H1 (cell line): ENCODE measurements around the gene CELF4. TPM values are rescaled to one million over a fixed set of nuclear protein-coding genes. Genes with fewer than 3 reads are reported as not detected.
A peak's percentile ranks its signal among the peaks of the same experiment; 100 is the strongest.

Experiments
- CTCF ChIA-PET: fragments of 300-600 bp; sonication (Branson Sonifier 250); formaldehyde crosslinking; loops from one replicate; lab custom pipeline; 2021; ENCODE audit not compliant: partially characterized antibody; lab: Charles Lee
- POLR2A ChIA-PET: fragments of 300-600 bp; sonication (Branson Sonifier 250); formaldehyde crosslinking; loops from one replicate; lab custom pipeline; 2021; ENCODE audit warnings: inconsistent platforms; ENCODE audit not compliant: partially characterized antibody; lab: Charles Lee
- DNase-seq, 2 experiments: peaks; one replicate each; pipeline versions ENCODE4 v3.0.0 to v3.0.0-alpha.2; 2010 to 2022; ENCODE audit warnings: low spot score in 2 of 2, low read depth in 1 of 2, mixed read lengths in 1 of 2
- FAIRE-seq: peaks from 2 replicates; lab custom pipeline; 2011; peaks lifted over from hg19 to GRCh38; lab: Jason Lieb, UNC
- H2AFZ ChIP-seq: 2 replicates; pipeline ENCODE4 v1.8.1; 2012; ENCODE audit warnings: low read length, inconsistent platforms
- H2AK5ac ChIP-seq: 2 replicates; pipeline ENCODE4 v1.6.1; 2013; ENCODE audit warnings: low read depth, low read length
- H2BK120ac ChIP-seq: replicated peaks from 2 replicates; pipeline ENCODE3; 2013; ENCODE audit warnings: low read depth, low read length, inconsistent platforms
- H2BK12ac ChIP-seq: 2 replicates; pipeline ENCODE4 v1.6.1; 2013; ENCODE audit warnings: low read depth, low read length
- H2BK15ac ChIP-seq: 2 replicates; pipeline ENCODE4 v1.6.1; 2013; ENCODE audit warnings: low read length
- H2BK20ac ChIP-seq: 2 replicates; pipeline ENCODE4 v1.6.1; 2013; ENCODE audit warnings: low read length
- H2BK5ac ChIP-seq: 2 replicates; pipeline ENCODE4 v1.6.1; 2013; ENCODE audit warnings: low read depth, low read length
- H3K14ac ChIP-seq: 2 replicates; pipeline ENCODE4 v1.6.1; 2013; ENCODE audit warnings: inconsistent platforms; ENCODE audit not compliant: insufficient read length
- H3K18ac ChIP-seq: 2 replicates; pipeline ENCODE4 v1.6.1; 2013; ENCODE audit warnings: low read length; ENCODE audit errors: extremely low read depth
- H3K23ac ChIP-seq: 2 replicates; pipeline ENCODE4 v1.6.1; 2013; ENCODE audit warnings: inconsistent platforms; ENCODE audit not compliant: insufficient read length
- H3K23me2 ChIP-seq: 2 replicates; pipeline ENCODE4 v1.6.1; 2013; ENCODE audit warnings: low read depth, low read length
- H3K27ac ChIP-seq: 2 replicates; pipeline ENCODE4 v1.6.1; 2011; ENCODE audit warnings: low read depth, low read length, inconsistent platforms
- H3K27me3 ChIP-seq, 4 experiments: replicated peaks in 1 of 4; 1 replicate in 1 of 4; 2 replicates in 3 of 4; pipeline versions ENCODE4 v1.6.1 to v1.8.1; 2011 to 2013; ENCODE audit warnings: low read length in 3 of 4, mild to moderate bottlenecking in 3 of 4, inconsistent platforms in 2 of 4, mixed read lengths in 2 of 4, moderate library complexity in 1 of 4; ENCODE audit not compliant: control insufficient read depth in 3 of 4, insufficient read depth in 3 of 4; ENCODE audit errors: extremely low read depth in 1 of 4
- H3K36me3 ChIP-seq, 4 experiments: 2 replicates each; pipeline versions ENCODE4 v1.6.1 to v1.8.1; 2011 to 2013; ENCODE audit warnings: mild to moderate bottlenecking in 4 of 4, low read length in 3 of 4, moderate library complexity in 2 of 4, control low read depth in 1 of 4, inconsistent platforms in 1 of 4; ENCODE audit not compliant: insufficient read depth in 4 of 4, control insufficient read depth in 2 of 4
- H3K4ac ChIP-seq: replicated peaks from 2 replicates; pipeline ENCODE3; 2013; ENCODE audit warnings: low read length, low read depth, mixed read lengths, inconsistent platforms; ENCODE audit not compliant: insufficient read length
- H3K4me1 ChIP-seq, 4 experiments: replicated peaks in 1 of 4; 1 replicate in 1 of 4; 2 replicates in 3 of 4; pipeline versions ENCODE4 v1.6.1 to v1.8.1; 2011 to 2013; ENCODE audit warnings: low read length in 3 of 4, inconsistent platforms in 2 of 4, mixed read lengths in 1 of 4; ENCODE audit not compliant: insufficient read depth in 4 of 4, control insufficient read depth in 3 of 4
- H3K4me2 ChIP-seq, 2 experiments: 2 replicates each; pipeline versions ENCODE4 v1.6.1 to v1.8.1; 2011 to 2013; ENCODE audit warnings: low read depth in 2 of 2, low read length in 2 of 2, control low read depth in 1 of 2, inconsistent platforms in 1 of 2, mild to moderate bottlenecking in 1 of 2; ENCODE audit not compliant: insufficient read depth in 1 of 2
- H3K4me3 ChIP-seq, 4 experiments: fragments of 200-600, 300-600 bp in 1 of 4; sonication (generic), shearing (Covaris generic), sonication (Bioruptor Twin) in 1 of 4; 2 replicates each; pipeline versions ENCODE4 v1.5.1 to v1.8.1; 2011 to 2016; ENCODE audit warnings: low read length in 4 of 4, low read depth in 3 of 4, control low read depth in 2 of 4, inconsistent platforms in 2 of 4, mild to moderate bottlenecking in 2 of 4, mixed read lengths in 1 of 4, moderate library complexity in 1 of 4; ENCODE audit not compliant: insufficient read depth in 2 of 4; ENCODE audit errors: extremely low read depth in 1 of 4
- H3K56ac ChIP-seq: replicated peaks from 2 replicates; pipeline ENCODE3; 2013; ENCODE audit warnings: low read depth, mild to moderate bottlenecking, mixed read lengths, low read length, inconsistent platforms; ENCODE audit not compliant: insufficient read length
- H3K79me1 ChIP-seq: 2 replicates; pipeline ENCODE4 v1.6.1; 2013; ENCODE audit warnings: low read depth, low read length, control low read depth
- H3K79me2 ChIP-seq, 2 experiments: 2 replicates each; pipeline versions ENCODE4 v1.6.1 to v1.8.1; 2012 to 2013; ENCODE audit warnings: low read length in 2 of 2, mild to moderate bottlenecking in 2 of 2, inconsistent platforms in 1 of 2; ENCODE audit not compliant: insufficient read depth in 2 of 2, control insufficient read depth in 1 of 2
- H3K9ac ChIP-seq, 4 experiments: replicated peaks in 1 of 4; 1 replicate in 1 of 4; 2 replicates in 3 of 4; pipeline versions ENCODE4 v1.6.1 to v1.8.1; 2011 to 2013; ENCODE audit warnings: low read depth in 3 of 4, low read length in 3 of 4, control low read depth in 2 of 4, mild to moderate bottlenecking in 2 of 4, moderate library complexity in 2 of 4, inconsistent platforms in 1 of 4; ENCODE audit errors: extremely low read depth in 1 of 4
- H3K9me3 ChIP-seq, 2 experiments: 2 replicates each; pipeline versions ENCODE4 v1.6.1 to v1.8.1; 2012 to 2013; ENCODE audit warnings: mild to moderate bottlenecking in 2 of 2, moderate library complexity in 2 of 2, control low read depth in 1 of 2, inconsistent platforms in 1 of 2, low read depth in 1 of 2, low read length in 1 of 2, mixed read lengths in 1 of 2; ENCODE audit not compliant: insufficient read depth in 2 of 2
- H4K20me1 ChIP-seq, 2 experiments: replicated peaks in 1 of 2; 2 replicates each; pipeline versions ENCODE3 to v1.8.1; 2011 to 2013; ENCODE audit warnings: inconsistent platforms in 2 of 2, low read length in 2 of 2, mild to moderate bottlenecking in 1 of 2; ENCODE audit not compliant: insufficient read depth in 2 of 2, control insufficient read depth in 1 of 2
- H4K5ac ChIP-seq: 2 replicates; pipeline ENCODE4 v1.6.1; 2013; ENCODE audit warnings: low read length, low read depth, mixed read lengths, inconsistent platforms; ENCODE audit not compliant: insufficient read length
- H4K8ac ChIP-seq: 2 replicates; pipeline ENCODE4 v1.8.0; 2013; ENCODE audit warnings: mild to moderate bottlenecking, moderate library complexity, low read length, inconsistent platforms; ENCODE audit not compliant: insufficient read depth; ENCODE audit errors: extremely low read depth
- H4K91ac ChIP-seq: replicated peaks from 2 replicates; pipeline ENCODE3; 2013; ENCODE audit warnings: low read length, mixed read lengths, inconsistent platforms; ENCODE audit not compliant: insufficient read length
- CEBPB ChIP-seq: IDR thresholded peaks from 2 replicates; pipeline ENCODE4 v1.6.1; 2012; ENCODE audit warnings: low read depth, low read length
- CHD2 ChIP-seq: IDR thresholded peaks from 2 replicates; pipeline ENCODE4 v1.6.1; 2012; ENCODE audit warnings: low read length, improper control_type of control experiment
- EGR1 ChIP-seq: IDR thresholded peaks from 2 replicates; pipeline ENCODE4 v1.6.1; 2011; ENCODE audit warnings: low read depth, low read length, borderline replicate concordance
- EZH2 ChIP-seq: fragments of 200-600 bp; sonication (generic); IDR thresholded peaks from 2 replicates; pipeline ENCODE4 v1.7.1; 2012; ENCODE audit warnings: low read depth, mild to moderate bottlenecking, moderate library complexity, low read length, inconsistent platforms; ENCODE audit not compliant: severe bottlenecking
- NANOG ChIP-seq: IDR thresholded peaks from 2 replicates; pipeline ENCODE4 v1.6.1; 2011; ENCODE audit warnings: low read length, low read depth, mild to moderate bottlenecking, inconsistent platforms; ENCODE audit not compliant: insufficient read depth, poor library complexity, severe bottlenecking
- RAD21 ChIP-seq, 2 experiments: IDR thresholded peaks in 1 of 2; conservative IDR thresholded peaks in 1 of 2; 2 replicates each; pipeline ENCODE4 v1.6.1; 2011; ENCODE audit warnings: low read depth in 2 of 2, low read length in 2 of 2, improper control_type of control experiment in 1 of 2, inconsistent platforms in 1 of 2, mild to moderate bottlenecking in 1 of 2, moderate library complexity in 1 of 2
- RFX5 ChIP-seq: IDR thresholded peaks from 2 replicates; pipeline ENCODE4 v1.6.1; 2011; ENCODE audit warnings: low read depth, low read length, improper control_type of control experiment, borderline replicate concordance
- RXRA ChIP-seq: IDR thresholded peaks from 2 replicates; pipeline ENCODE4 v1.6.1; 2011; ENCODE audit warnings: low read depth, mild to moderate bottlenecking, low read length, moderate library complexity; ENCODE audit not compliant: insufficient read depth
- SP4 ChIP-seq: IDR thresholded peaks from 2 replicates; pipeline ENCODE4 v1.6.1; 2012; ENCODE audit warnings: low read length, inconsistent platforms
- TBP ChIP-seq: IDR thresholded peaks from 2 replicates; pipeline ENCODE4 v1.6.1; 2011; ENCODE audit warnings: low read depth, low read length, improper control_type of control experiment
- TCF12 ChIP-seq: IDR thresholded peaks from 2 replicates; pipeline ENCODE4 v1.6.1; 2011; ENCODE audit warnings: low read depth, mild to moderate bottlenecking, low read length
- WGBS, 2 experiments: shearing (Covaris generic) in 1 of 2; methylation state at CpG; one replicate each; pipeline versions ENCODE4 v1.1.6 to v1.1.7; 2013 to 2015; ENCODE audit warnings: low lambda C conversion rate in 2 of 2, mixed read lengths in 2 of 2, inconsistent platforms in 1 of 2, low coverage in 1 of 2, missing lambda C conversion rate in 1 of 2; ENCODE audit not compliant: insufficient replicate concordance in 2 of 2, insufficient coverage in 1 of 2, insufficient read length in 1 of 2; ENCODE audit errors: extremely low coverage in 1 of 2, missing lambda C conversion rate in 1 of 2; 5-methylcytosine and 5-hydroxymethylcytosine counted together
- polyA plus RNA-seq, 7 experiments: library from polyadenylated mRNA; depleted of rRNA in 3 of 7; stranded (reverse) in 5 of 7; unstranded in 2 of 7; fragments of >200 nt in 5 of 7; fragments of 200-250 nt in 2 of 7; gene quantifications; 1 replicate in 5 of 7; 2 replicates in 1 of 7; 4 replicates in 1 of 7; pipeline versions ENCODE4 v1.2.1 to v1.2.3, GENCODE V29; 2011 to 2013; ENCODE audit warnings: missing spikeins in 2 of 7, mixed read lengths in 2 of 7
- total RNA-seq: library from RNA; stranded (reverse); fragmentation: NEBNext Ultra II Directional; extraction: Animal tissue kit (Norgen Biotek cat#: 25700); gene quantifications from 2 replicates; pipeline ENCODE4 v1.2.1, GENCODE V29; 2021
- TF ChIP-seq, protein P1 (sequence below): IDR thresholded peaks from 2 replicates; pipeline ENCODE4 v1.6.1; 2012; ENCODE audit warnings: inconsistent platforms

Gene CELF4
- total and polyA plus RNA-seq, 2 of the 8 experiments (the other 6 are each of a cell fraction or from before 2014, with no cell fraction given): 1.6 to 3.4 TPM

DNA sequence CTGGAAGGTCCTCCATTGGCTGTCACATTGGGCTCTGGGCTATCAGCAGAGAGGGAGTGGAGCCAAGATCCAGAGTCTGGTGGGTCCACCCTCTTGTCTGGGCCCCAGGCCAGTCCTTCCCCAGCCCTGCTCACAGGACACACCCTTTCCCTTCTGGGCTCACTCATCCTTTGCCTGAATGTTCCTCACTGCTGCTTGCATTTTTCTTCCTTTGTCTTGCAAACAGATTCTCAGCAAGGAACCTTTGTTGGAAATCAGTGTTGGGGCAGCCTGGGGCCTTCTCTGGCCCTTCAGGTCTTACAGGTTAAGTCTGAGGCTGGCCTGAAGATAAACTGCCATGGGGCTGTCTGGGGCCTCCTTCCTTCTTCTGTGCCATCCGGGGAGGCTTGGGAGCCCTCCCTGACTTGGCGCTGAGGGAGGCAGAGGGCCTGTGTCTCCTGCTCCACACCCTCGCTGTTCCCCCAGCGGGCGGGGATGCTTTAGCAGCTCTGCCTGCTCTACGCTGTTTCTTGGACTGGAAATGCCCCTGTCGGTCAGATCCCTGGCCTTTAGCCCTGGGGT, 11.5 kb upstream of the CELF4 start:
- no peak overlapping the region for H3K9ac ChIP-seq
- H2BK15ac ChIP-seq: peak overlapping the region; percentile 53; the same call in 1 of the 2 replicates
- no peaks in the 10 kb centered on the region for H3K23me2 ChIP-seq
- H3K4me3 ChIP-seq: peak overlapping the region in 1 of 4 experiments; percentile 39; a peak in 2 of 8 replicates
- 0 out of 2 replicates have a peak overlapping the region, but pooled peaks have one; percentile 66 for H4K8ac ChIP-seq
- H2BK20ac ChIP-seq: peak overlapping the region; percentile 99
- H3K4ac ChIP-seq: peak overlapping the region; percentile 51
- 20% methylated on average over 7 of the region's 7 CpGs; no CpG with 5 or more reads in 1 of the 2 experiments for WGBS, 2 experiments
- peak overlapping the region; percentile 60 for H3K27ac ChIP-seq
- peaks cover 0 to 2% (median 0%) of the 10 kb centered on the region in 4 experiments; a peak in 3 of 7 replicates for H3K27me3 ChIP-seq
- FAIRE-seq (peak; percentile 91), DNase-seq (peak; percentile 69 to 89)
- no peak overlapping the region for H3K14ac ChIP-seq
- H2BK12ac ChIP-seq: peak overlapping the region; percentile 99
- H3K23ac ChIP-seq: no peak overlapping the region
- no peaks in the 10 kb centered on the region for H3K79me2 ChIP-seq
- no peak overlapping the region; the same call in none of the 2 replicates for H2AK5ac ChIP-seq
- no peak overlapping the region for H3K56ac ChIP-seq
- H3K36me3 ChIP-seq: no peaks in the 10 kb centered on the region
- peak overlapping the region; percentile 67 to 86 for H3K4me2 ChIP-seq
- H4K20me1 ChIP-seq: no peaks in the 10 kb centered on the region
- H3K18ac ChIP-seq: peak overlapping the region; percentile 91
- H4K5ac ChIP-seq: peak overlapping the region; percentile 62
- H2AFZ ChIP-seq: no peak overlapping the region
- H2BK120ac ChIP-seq: peak overlapping the region; percentile 96
- no peaks in the 10 kb centered on the region for H3K9me3 ChIP-seq
- H3K4me1 ChIP-seq: peaks cover 25 to 43% (median 31%) of the 10 kb centered on the region in 4 experiments
- ChIA-PET POLR2A (interaction anchor here (1.7 to 4.7 kb wide), 4 partner anchors 8 to 14 kb away, joined by 4 to 21 read pairs (median 6); no protein-coding TSS in a partner anchor), CTCF (interaction anchor here (1.1 to 3.4 kb wide), 5 partner anchors 10 to 199 kb away, joined by 3 to 10 read pairs (median 3); no protein-coding TSS in a partner anchor)
- H3K79me1 ChIP-seq: no peaks in the 10 kb centered on the region
- H4K91ac ChIP-seq: peak overlapping the region; percentile 98
- peak overlapping the region; percentile 97 for H2BK5ac ChIP-seq
- no peak for TF ChIP-seq EZH2
- no peak for TF ChIP-seq TCF12
- no peak for TF ChIP-seq RXRA
- peak; percentile 84 for TF ChIP-seq NANOG
- TF ChIP-seq TBP: peak; percentile 11; the same call in 1 of the 2 replicates
- TF ChIP-seq SP4: no peak
- TF ChIP-seq EGR1: no peak
- peak in 1 of 2 experiments; percentile 16; a peak in 3 of 4 replicates for TF ChIP-seq RAD21 (IDR thresholded peaks at IDR 0.05 in 1 of 2, conservative IDR thresholded peaks at IDR 0.05 in 1 of 2; ENCODE audit: low read depth in 2 of 2, low read length in 2 of 2)
- 0 out of 2 replicates have a peak, but pooled peaks have one; percentile 14 for TF ChIP-seq CHD2
- TF ChIP-seq, protein P1, sequence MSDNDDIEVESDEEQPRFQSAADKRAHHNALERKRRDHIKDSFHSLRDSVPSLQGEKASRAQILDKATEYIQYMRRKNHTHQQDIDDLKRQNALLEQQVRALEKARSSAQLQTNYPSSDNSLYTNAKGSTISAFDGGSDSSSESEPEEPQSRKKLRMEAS: no peak
- no peak for TF ChIP-seq RFX5
- TF ChIP-seq CEBPB: no peak
